GM19397 (cell line): ENCODE measurements around the gene IFNL1.
"Not testable (repeated sequence)": the region's sequence is repeated elsewhere in the genome, so short reads cannot be mapped to it uniquely, and the experiment has no call there.

Experiments used
- ATAC-seq: cut with Tn5 transposase; IDR thresholded peaks from one replicate; pipeline ENCODE4 v1.9.1; 2021; ENCODE audit warnings: mild to moderate bottlenecking, moderate library complexity; ENCODE audit not compliant: unreplicated experiment

IFNL1 gene

DNA sequence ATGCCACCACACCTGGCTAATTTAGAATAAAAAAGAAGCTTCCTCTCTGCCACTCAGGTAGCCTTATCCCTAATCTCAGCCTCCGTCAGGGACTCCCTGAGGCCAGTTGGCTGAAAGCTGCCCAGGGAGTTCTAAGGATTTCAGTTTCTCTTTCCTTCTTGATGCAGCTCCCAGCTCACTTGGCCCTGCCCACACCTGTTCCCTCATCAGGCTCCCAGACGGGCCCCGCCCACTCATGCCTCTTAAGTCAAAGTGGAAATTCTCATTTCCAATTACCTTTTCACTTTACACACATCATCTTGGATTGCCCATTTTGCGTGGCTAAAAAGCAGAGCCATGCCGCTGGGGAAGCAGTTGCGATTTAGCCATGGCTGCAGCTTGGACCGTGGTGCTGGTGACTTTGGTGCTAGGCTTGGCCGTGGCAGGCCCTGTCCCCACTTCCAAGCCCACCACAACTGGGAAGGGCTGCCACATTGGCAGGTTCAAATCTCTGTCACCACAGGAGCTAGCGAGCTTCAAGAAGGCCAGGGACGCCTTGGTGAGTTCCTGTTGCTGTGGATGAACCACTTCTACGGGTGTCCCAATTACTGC, at the start of gene IFNL1:
TSS of gene IFNL1 (plus strand) at position 353 of the 591 bp plus-strand sequence. CDS start at position 368, 15 bp downstream.
- ATAC-seq: no peak

DNA sequence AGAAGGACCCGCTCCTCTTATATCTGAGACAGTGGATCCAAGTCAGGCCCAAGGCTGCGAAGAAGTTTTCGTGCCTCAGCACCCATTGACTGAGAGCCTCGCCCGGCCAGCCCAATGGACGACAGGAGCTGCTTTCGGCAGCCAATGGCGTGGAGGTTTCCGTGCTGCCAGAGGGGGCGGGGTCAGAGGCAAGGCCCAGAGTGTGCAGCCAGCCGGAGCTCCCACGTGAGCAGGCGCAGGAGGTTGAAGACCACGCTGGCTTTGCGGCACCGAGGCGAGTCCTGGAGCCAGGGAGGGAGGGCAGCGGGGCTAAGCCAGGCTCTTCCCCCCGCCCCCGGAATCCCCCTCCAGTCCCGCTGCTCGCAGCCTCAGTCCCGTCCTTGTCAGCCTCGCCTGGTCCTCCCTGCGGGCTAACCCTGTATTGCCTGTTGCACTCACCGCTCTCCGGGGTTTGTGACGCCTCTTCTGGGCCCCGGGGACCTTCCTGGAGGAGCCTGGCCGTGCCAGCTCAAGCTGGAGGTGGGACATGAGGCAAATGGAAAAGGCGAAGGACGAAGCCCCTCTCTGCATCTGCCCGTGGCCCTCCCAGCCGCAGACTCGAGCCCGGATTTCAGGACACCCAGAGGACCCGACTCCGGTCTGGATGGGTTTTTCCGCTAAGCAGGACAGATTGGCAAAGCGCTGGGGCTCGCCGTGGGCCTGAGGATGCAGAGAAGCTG, 49.1 kb upstream of the IFNL1 start:
- no peak for ATAC-seq

DNA sequence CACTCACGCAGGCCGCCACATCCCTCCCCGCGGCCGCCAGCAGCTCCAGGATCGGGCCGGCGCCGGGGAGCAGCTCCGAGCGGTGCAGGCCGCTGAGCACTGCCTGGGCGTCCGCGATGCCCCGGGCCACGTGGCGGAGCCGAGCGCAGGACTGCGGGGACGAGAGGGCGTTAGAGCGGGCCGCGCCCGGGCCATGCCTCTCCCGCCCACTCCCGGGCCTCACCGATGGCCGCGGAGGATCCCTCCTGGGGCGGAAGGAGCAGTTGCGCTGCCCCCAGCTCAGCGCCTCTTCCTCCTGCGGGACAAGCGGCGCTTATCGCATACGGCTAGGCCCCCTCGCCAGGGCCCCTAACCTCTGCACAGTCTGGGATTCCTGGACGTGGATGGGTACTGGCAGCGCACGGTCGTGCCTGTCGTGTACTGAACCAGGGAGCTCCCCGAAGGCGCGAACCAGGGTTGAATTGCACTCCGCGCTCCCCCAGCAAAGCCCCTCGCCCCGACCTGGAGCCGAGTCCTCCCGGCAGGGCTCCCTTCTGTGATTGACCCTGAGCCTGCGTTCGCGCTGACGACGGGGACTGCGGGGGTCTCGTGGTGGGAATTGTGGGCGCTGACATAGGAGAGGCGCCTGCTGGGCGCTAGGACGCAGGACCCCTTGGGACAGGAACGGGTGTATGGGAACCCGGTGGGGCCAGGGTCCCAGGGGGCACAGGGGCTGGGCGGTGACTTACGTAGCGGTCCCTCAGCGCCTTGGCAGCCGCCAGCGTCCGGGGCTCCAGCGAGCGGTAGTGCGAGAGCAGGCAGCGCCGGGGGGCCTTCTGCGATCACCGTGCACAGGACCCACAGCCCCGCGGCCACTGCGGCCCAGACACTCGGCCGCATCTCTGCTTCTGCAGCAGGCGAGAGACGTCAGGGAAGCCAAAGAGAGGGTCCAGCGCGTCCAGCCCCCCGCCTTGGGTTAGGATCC, 48.2 kb upstream of the IFNL1 start:
- no peak for ATAC-seq

DNA sequence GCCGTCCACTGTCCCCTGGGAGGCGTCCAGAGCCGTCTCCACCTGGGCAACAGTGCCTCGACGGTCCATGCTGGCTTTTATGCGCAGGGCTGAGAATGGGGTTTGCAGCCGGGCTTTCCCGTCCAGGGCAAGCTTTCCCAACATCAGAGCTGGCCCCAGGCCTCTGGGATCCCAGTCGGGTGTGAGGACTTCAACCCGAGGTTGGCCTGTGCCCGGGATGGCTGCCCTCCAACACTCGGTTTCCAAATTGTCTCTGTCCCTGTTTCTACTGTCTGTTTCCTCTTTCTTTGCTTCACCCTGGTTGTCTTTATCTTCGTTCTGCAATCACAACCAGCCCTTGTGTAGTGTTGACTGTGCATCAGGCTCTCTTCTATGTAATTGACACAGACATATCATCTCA, 47.4 kb upstream of the IFNL1 start, which contains the start of gene IFNL4:
TSS of gene IFNL4 (minus strand) at position 51 of the 400 bp plus-strand sequence.
- no peak for ATAC-seq

DNA sequence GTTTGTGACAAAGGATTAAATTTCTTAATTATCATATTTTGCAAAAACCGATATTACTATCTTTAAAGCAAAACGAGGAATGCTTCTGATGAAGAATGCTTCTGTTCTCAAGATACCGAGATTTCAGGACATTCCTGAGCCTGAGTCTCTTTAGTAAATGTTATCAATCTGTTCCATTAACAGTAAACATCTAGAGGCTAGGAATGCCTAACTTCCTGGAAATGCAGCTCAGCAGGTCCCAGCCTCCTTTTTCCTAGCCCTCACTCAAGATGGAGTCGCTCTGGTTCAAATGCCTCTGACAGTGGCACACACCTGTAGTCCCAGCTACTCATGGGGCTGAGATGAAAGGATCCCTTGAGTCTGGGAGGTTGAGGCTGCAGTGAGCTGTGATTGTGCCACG, 45.1 kb upstream of the IFNL1 start:
- no peak for ATAC-seq

DNA sequence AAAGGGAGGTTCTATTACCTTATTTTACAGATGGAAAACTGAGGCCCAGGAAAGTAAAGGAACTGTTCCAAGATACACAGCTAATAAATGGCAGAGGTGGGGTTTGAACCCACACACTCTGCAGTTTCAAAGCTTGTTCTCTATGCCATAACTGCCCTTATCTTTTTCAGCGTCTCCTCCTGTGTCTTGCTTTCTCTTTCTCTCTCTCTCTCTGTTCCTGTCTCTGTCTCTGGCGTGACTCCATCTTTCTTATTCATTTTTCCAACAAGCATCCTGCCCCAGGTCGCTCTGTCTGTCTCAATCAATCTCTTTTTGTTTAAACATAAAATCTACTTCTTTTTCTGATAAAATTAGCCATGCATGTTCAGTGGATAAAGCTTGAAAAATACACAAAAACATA, 44.4 kb upstream of the IFNL1 start:
- no peak for ATAC-seq

DNA sequence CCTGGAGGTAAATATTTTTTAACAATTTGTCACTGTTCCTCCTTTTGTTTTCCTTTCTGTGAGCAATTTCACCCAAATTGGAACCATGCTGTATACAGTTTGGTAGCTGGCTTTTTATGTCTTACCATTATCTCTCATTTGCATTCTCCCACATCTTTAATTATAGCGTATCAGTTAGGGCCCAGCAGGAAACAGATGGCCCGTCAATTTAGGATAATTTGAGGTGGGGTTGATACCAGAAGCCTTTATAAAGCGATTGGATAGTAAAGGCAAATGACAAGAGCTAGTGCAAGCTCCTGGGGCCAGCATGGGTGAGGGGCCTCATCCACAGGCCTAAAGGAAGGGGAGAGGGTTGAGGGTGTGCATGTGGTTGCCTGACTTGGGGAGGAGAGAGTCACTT, 43.7 kb upstream of the IFNL1 start:
- no peak for ATAC-seq

DNA sequence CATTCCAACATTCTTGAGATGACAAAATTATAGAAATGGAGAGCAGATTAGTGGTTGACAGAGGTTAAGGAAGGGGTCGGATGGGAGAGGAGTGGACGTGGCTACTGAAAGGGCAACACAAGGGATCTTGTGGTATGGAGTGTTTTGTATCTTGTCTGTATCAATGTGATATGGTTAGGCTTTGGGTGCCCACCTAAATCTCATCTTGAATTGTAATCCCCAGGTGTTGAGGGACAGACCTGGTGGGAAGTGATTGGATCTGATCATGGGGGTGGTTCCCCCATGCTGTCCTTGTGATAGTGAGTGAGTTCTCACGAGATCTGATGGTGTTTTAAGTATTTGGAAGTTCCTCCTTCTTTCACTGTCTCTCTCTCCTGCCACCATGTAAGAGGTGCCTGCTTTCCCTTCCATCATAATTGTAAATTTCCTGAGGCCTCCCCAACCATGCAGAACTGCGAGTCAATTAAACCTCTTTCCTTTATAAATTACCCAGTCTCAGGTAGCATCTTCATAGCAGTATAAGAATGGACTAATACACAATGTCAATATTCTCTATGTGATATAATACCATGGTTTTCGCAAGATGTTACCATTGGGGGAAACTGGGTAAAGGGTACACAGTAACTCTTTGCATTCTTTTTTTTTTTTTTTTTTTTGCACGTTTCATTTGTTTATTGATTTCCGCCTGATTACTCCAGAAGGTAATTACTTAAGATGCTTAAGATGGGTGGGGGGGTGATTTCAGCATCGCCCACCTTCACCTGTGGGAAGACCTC, 42.6 kb upstream of the IFNL1 start:
- no peak for ATAC-seq

DNA sequence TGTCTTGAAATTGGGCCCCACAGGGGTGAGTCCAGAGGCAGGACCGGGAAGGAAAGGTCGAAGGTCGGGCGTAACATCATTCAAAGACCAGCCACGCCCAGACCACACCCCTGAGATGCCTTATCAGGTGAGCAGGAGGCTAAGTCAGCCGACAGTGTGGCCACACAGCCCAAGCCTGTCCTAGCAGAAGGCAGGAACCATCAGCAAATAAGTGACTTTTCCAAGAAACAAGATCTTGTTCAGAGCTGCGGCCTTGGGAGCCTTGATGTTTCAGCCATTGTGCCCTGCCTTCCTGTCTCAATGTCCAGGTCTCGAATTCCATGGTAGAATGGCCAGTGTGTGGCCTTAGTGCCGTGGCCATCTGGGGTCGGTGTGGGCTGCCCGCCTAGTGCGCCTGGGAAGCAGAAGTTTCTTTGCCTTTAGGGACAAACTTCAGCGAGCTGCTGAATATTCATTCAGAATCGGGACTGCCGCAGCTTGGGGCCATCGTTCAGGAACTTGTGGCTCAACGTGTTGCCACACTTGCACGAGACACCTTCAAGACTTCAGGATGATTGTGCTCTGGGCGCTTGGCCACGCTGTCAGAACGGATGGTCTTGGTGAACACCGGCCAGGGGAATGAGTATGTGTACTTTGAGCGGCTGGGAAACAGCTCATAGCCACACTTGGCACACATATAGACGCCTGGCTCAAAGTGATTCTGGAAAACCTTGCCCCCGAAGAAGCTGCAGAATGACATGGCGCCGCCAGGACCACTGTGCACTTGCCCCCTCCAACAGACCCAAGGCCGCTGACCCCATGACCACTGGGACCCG, 41.5 kb upstream of the IFNL1 start:
- no peak for ATAC-seq

DNA sequence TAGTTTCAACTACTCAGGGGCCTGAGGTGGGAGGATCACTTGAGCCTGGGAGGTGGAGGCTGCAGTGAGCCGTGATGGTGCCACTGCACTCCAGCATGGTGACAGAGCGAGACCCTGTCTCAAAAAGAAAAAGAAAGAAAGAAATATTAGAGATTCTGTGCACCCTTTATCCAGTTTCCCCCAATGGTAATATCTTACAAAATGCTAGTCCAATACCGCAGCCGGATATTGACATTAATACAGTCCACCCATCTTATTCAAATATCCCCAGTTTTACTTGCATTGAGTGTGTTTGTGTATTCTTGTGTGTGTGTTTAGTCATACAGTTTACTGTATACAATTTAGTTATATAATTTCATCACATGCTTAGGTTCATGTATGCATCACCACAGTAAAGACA, 39.0 kb upstream of the IFNL1 start:
- no peak for ATAC-seq

DNA sequence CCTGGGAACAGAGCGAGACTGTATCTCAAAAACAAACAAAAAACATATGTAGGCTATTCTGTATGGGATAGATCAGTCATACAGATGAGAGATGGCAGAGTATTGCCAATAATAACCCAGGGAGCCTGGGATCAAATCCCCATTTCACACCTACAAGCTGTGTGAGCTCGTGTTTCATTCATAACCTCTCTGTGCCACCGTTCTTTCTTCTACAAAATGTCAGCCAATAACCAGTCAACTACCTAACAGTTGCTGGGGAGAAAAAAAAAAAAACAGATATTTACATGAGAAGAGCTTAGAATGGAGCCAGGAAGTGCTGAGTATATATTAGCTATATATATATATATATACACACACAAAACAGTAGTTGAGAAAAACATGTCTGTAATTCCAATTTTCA, 34.5 kb upstream of the IFNL1 start:
- ATAC-seq: no peak

DNA sequence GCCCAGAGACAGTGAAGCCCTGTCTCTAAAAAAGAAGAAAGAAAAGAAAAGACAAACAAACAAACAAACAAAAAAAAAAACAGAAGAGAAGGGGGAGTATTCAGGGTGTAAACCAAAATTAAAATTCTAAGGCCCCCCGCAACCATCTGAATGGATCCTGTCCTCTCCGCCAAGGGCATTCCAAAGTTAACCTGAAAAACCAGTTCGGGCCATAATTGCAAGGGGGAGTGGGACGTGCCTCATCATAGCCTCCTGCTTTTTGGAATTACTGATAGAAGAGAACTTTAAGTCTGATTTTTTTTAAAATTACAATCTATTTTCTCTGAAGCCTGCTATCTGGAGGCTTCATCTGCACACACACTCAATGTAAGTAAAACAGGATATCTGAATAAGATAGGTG, 33.7 kb upstream of the IFNL1 start:
- ATAC-seq: no peak

DNA sequence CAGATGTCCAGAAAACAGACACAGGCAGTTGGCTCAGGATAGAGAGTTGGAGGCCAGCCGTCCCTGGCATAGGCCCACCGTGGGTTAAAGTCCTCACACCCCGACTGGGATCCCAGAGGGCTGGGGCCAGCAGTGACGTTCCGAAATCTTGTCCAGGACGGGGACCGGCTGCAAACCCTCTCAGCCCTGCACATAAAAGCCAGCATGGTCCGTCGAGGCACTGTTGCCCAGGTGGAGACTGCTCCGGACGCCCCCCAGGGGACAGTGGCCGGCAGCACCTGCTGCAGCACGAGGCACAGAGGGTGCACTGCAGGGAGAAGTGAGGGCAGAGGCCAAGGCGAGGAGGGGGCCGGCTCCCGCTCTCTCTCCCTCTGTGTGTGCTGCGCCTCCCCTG, 32.3 kb upstream of the IFNL1 start:
- no peak for ATAC-seq

DNA sequence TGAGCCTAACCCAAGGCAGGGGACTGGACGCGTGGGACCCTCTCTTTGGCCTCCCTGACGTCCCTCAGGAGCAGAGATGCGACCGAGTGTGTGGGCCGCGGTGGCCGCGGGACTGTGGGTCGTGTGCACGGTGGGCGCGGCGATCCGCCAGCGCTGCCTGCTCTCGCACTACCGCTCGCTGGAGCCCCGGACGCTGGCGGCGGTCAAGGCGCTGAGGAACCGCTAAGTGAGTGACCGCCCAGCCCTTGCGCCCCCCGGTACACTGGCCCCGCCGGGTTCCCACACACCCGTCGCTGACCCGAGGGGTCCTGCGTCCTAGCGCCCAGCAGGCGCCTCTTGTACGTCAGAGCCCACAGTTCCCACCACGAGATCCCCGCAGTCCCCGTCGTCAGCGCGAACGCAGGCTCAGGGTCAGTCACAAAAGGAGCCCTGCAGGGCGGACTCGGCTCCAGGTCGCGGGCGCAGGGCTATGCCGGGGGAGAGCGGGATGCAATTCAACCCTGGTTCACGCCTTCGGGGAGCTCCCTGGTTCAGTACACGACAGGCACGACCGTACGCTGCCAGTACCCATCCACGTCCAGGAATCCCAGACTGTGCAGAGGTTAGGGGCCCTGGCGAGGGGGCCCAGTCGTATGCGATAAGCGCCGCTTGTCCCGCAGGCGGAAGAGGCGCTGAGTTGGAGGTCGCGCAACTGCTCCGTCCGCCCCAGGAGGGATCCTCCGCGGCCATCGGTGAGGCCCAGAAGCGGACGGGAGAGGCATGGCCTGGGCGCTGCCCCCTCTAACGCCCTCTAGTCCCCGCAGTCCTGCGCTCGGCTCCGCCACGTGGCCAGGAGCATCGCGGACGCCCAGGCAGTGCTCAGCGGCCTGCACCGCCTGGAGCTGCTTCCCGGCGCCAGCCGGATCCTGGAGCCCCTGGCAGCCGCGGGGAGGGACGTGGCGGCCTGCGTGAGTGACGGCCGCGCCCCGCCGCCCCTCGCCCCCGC, 31.6 kb upstream of the IFNL1 start:
- ATAC-seq: no peak

DNA sequence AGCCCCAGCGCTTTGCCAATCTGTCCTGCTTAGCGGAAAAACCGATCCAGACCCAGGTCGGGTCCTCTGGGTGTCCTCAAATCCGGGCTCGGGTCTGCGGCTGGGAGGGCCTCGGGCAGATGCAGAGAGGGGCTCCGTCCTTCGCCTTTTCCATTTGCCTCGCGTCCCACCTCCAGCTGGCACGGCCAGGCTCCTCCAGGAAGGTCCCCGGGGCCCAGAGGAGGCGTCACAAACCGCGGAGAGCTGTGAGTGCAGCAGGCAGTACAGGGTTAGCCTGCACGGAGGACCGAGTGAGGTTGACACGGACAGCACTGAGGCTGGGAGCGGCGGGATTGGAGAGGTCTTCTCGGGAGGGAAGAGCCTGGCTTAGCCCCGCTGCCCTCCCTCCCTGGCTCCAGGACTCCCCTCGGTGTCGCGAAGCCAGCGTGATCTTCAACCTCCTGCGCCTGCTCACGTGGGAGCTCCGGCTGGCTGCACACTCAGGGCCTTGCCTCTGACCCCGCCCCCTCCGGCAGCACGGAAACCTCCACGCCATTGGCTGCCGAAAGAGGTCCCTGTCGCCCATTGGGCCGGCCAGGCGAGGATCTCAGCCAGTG, 30.8 kb upstream of the IFNL1 start:
- no peak for ATAC-seq

DNA sequence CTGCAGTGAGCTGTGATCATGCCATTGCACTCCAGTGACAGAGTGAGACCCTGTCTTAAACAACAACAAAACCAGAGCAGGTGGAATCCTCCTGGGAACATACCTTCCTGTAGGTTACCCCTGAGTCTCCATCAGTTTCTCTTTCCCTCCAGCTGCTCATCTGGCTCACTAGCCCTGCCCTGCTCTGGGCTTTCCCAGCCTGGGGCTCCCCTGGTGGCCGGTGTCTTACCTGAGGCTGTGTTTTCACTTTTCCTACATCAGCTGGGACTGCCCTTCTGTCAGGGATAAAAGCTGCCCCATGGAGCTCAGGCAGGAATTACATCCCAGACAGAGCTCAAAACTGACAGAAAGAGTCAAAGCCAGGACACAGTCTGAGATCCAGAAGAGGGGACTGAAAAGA, 28.1 kb upstream of the IFNL1 start, which contains the start of gene IFNL2:
TSS of gene IFNL2 (plus strand) at position 312 of the 400 bp plus-strand sequence. CDS start 173 bp downstream, outside the sequence.
- not testable (repeated sequence) for ATAC-seq

DNA sequence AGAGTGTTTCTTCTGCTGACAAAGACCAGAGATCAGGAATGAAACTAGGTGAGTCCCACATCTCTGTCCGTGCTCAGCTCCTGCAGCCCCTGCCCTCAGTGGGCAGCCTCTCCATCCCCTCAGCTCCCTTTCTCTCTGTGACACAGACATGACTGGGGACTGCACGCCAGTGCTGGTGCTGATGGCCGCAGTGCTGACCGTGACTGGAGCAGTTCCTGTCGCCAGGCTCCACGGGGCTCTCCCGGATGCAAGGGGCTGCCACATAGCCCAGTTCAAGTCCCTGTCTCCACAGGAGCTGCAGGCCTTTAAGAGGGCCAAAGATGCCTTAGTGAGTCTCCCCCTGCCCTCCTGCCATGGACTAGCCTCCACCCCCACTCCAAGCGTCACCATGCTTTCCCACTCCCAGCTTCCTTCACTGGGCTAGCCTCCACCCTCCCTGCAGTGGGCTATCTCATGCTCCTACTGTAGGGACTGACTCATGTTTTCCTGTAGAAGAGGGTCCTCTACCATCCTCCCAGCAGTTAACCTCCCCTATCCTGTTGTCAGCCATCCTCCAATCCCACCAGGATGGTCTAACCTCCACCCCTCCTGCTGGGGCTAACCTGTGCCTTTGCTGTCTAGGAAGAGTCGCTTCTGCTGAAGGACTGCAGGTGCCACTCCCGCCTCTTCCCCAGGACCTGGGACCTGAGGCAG, 27.5 kb upstream of the IFNL1 start:
- ATAC-seq: not testable (repeated sequence)

DNA sequence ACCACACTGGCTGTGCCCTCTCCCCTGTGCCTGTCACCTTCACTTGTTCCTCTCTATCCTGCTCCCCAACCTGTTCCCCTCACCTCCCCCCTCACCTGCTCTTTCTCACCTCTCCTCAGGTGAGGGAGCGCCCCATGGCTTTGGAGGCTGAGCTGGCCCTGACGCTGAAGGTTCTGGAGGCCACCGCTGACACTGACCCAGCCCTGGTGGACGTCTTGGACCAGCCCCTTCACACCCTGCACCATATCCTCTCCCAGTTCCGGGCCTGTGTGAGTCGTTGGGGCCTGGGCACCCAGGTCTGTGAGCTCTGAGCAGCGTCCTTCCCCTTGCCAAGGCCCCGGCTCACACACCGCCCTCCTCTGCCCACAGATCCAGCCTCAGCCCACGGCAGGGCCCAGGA, 26.8 kb upstream of the IFNL1 start:
- not testable (repeated sequence) for ATAC-seq
